NCI-H2227 (cell line): ENCODE results near the gene NR1I2.

Source experiments
- DNase-seq: peaks from one replicate; lab custom pipeline; 2025; ENCODE audit not compliant: unreplicated experiment; lab: John Stamatoyannopoulos, UW

The NR1I2 gene

DNA sequence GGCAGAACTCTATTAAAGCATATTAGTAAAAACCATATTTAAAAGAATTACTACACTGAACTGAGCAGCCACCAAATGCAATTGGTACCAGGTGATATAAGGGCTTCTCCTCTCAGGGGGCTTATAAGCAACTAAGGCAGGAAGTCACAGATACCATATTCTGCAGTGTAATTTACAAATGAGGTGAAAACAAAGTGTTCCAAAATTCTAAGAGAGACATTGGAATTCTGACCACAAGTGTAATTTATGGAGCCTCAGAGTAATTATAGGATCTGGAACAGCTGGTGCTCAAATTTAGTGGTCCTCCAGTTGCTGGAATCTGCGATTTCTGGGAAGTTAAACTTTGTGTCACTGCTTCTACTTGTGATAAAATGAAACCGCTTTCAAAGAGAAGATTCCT is 3.1 kb upstream of the NR1I2 start:
- no peak for DNase-seq

DNA sequence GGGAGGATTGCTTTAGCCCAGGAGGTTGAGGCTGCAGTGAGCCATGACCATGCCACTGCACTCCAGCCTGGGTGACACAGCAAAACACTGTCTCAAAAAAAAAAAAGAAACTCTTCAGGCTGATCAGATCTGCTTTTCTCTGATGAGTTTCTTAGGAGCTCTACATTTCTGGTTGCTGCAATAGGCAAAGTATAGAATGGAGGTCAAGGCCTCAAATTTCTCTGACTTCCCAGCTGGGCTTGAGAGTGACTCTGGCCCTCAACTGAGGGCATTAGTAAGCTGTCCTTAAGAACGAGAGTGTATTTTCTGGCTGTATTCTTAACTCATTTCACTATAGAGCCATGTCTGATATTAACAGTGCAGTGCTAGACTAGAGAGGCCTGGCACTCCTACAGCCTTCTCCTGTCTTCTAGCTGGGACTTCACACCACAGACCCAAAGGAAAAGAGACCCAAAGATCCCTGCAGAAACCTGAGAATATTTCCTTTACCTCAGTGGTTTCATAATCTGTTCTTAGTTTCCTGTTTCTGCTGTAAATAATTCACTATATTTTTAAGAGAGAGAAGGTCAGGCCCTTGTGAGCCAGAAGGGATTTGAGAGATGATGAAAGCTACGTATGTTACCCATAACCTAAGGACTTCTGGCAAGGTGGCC is 2.0 kb upstream of the NR1I2 start:
- no peak for DNase-seq

DNA sequence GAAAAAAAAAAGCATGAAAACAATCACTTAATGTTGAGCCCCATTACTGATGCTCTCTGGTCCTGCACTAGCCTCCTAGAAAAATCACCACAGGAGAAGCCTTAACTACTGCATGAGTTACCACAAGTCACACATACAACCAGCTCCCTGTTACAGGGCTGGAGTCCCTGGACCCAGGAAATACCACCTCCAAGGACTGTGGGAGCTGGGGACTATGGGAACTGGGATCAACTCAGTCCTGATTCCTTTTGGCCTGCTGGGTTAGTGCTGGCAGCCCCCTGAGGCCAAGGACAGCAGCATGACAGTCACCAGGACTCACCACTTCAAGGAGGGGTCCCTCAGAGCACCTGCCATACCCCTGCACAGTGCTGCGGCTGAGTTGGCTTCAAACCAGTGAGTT is 559 bp downstream of the NR1I2 start:
- DNase-seq, result no peak

DNA sequence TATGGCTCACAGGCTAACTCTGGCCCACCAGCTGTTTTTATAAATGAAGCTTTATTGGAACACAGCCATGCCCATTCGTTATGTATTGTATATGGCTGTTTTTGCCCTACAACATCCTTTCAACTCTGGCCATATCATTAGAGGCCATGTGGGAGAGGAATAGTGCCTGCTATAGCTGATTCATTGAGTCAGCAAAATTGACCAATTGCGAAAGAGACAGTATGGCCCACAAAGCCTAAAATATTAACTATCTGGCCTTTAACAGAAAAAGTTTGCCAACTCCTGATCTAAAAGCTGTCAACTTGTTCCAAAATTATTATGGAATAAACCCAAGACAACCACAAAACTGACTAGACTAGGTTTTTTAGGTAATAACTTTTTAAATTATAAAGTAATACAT is 1.4 kb downstream of the NR1I2 start:
- no peak for DNase-seq

DNA sequence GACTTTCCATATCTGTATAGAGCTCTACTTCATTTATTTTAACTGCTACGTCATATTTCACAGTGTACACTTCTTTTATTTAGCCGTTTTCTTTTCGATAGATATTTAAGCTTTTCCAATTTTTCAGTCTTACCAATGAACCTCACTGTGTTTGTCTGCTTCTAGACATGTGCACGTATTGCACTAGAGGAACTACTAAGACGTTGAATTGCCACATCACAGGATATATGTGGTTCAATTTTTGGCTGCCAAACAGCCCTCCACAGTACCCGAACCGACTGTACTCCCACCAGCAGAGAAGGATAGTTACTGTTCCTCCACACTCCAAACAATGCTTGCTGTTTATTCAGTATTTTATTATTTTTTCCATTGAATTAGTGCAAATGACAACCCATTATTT is 2.0 kb downstream of the NR1I2 start:
- DNase-seq, result no peak

DNA sequence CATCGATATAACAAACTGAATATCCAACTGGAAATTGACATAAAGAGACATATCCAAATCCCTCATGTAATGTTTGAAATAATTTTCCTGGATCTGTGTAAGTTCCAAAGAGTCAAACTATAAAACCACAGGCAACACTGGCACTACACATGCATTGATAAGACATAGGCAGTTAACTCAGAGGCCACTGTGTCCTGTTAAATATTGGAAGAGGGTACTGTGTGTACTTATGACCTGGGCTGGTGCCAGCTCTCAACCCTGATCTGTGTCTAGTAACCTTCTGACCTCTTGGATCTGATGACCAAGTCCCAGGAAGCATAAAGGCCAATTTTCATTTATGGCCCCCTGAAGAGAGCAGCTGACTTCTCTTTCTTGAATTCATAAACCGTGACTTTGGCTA is 4.5 kb downstream of the NR1I2 start:
- DNase-seq, result no peak

DNA sequence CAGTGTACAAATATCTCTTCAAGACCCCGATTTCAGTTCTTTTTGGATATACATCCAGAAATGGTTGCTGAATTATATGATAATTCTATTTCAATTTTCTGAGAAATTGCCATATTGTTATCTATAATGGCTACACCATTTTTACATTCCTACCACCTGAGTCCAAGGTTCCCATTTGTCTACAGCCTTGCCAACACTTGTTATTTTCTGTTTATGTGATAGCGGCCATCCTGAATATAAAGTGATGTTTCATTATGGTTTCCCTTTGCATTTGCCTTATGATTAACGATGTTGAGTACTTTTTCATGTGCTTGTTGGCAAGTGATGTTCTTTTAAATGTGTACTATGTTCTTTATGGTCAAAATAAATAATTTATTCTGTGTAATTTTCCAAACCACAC is 8.5 kb downstream of the NR1I2 start:
- no peak for DNase-seq

DNA sequence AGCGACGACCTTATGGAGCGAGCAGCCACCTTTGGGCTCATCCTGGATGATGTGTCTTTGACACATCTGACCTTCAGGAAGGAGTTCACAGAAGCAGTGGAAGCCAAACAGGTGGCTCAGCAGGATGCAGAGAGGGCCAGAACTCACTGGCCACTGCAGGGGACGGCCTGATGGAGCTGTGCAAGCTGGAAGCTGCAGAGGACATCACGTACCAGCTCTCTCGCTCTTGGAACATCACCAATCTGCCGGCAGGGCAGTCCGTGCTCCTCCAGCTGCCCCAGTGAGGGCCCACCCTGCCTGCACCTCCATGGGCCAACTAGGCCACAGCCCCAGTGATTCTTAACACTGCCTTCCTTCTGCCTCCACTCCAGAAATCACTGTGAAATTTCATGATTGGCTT is 10.4 kb downstream of the NR1I2 start:
- no peak for DNase-seq

DNA sequence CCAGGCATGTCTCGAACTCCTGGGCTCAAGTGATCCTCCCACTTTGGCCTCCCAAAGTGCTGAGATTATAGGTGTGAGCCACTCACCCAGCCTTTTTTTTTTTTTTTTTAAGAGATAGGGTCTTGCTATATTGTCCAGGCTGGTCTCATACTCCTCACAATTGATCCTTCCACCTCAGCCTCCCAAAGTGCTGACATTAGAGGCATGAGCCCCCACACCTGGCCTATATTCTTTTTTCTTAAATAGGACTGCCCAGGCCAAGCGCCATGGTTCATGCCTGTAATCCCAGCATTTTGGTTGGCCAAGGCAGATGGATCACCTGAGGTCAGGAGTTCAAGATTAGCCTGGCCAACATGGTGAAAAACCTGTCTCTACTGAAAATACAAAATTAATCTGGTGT is 12.5 kb downstream of the NR1I2 start:
- DNase-seq, result no peak

DNA sequence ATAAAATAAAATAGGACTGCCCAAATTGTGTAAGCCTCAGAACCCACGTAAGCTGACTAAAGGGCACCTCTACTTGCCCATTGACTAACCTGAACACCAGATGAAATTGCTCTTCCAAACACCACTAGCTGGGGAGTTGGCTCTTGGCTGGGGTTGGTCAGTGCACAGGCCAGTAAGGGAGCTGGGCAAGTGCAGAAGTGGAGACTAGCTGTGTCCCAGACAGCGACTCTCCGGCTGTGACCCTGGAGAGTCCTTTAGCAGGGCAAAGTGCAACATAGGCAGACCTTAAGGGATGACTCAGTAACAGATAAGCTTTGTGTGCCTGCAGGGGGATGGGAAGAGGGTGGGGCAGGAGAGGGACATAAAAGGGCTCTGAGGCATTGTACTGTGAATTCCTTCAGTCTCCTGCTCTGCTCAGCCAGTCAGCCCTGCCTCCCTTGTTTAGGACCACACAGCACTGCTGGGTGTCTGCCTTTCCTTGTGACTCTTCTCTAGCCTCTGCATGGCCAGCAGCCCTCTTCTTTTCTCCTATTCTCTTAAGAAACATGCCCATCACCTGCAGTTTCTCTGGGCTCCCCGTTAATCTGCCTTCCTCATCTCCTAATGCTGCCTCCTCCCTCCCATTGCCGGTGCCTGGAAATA is 13.2 kb downstream of the NR1I2 start:
- no peak for DNase-seq

DNA sequence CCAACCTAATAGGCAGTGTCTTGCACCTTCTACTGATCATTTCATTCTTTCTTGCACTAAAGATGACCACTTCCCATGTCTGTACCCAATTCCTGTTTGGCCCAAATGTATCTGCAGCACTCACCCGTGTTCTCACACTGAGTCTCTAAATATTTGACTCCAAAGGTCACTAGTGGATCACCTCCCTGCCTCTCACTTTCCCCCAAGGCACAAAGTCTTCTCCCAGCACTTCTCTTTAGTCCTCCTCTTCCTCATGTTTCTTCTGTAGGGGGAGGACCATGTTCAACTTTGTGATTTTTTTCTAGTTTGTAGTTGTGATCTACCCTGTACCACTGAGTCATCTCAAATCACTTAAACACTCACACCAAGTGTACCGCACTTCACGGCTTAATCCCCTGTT is 13.9 kb downstream of the NR1I2 start:
- DNase-seq, result no peak

DNA sequence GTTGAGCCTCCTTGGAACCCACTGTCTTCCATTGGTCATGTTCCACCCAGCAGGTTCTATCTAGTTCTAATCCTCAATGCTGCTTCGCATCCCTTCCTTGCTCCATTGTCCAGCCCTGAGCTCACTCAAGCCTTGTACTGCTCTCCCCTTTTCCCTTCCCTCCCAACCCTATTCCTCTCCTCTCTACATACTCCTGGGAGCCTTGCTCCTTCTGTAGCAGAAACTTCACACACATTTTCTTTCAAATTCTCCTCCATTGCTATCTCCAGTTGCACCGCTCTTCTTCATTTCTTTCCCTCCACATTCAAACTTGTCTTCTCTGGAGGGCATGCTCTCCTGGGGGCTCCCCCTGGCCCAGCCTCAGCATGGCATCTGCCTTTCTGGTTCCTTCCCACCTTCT is 14.5 kb downstream of the NR1I2 start:
- DNase-seq, result no peak

DNA sequence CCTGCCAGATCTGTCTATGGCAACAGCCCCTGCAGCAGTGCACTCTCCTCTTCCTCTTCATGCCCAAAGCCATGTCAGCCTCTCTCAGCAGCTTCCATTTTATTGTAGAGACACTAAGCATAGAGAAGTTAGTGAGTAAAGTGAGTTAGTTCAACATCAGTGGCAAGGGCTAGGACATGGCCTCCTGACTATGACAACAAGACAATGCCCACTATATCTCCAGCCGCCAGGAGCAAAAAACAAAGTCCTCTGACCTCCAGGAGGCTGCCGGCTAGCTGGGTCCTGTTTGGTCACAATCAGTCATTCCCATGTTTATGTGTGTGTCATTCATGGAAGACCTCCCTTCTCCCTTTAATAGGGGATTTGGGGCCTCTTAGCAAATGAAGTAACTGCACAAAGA is 14.9 kb downstream of the NR1I2 start:
- DNase-seq, result no peak

DNA sequence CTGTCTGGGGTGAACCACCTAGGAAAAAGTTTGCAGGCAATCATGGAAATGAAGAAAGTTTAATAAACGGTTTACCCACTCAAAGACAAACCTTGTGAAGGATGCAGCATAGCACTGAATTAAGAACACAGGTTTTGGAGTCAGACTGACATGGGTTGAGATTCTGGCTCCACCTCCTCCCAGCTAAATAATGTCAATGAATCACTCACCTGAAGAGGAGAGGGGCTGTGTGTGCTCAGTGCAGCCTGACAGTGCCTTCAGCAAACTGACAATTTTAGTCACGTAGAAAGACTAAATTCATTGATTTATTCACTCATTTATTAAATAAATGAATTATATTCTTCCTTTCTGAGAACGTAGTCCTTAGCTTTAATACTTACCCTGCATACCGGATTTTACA is 18.9 kb downstream of the NR1I2 start:
- no peak for DNase-seq

DNA sequence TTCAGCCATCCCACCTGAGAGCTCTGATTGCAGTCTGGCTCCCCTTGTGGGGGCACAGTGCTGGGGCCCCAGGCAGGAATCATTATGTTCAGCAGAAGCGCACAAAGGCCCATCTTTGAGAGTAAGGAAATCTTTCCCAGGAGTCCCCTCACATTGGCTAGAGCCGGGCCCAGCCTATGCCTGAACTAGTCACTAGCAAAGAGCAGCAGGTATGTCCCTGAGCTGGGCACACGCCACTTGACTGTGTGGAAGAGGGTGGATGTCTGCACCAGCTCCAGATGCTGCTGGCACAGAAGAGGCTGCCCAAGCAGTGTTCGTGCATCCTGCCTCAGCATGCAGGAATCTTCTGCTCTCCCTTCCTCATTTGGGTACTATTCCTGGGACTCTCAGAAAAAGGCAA is 26.3 kb downstream of the NR1I2 start:
- no peak for DNase-seq

DNA sequence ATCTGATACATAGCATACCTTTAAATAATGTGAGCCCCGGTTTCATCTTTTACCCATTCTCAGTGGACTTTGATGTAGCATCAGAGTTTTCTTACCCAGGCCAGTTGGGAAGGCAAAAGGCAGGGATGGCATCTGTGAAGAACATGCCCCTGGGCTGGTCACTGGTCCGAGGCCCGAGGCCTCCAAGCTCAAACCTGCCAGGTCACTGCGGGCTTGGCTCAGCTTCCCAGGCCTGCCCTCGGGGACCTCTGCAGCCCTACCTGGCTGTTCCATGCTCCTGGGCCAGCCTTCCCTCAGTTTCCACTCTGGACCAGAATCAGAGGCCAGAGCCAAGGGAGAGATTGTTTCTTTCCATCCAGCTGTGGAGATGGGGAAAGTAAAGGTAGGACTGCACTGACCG is 26.9 kb downstream of the NR1I2 start:
- no peak for DNase-seq

DNA sequence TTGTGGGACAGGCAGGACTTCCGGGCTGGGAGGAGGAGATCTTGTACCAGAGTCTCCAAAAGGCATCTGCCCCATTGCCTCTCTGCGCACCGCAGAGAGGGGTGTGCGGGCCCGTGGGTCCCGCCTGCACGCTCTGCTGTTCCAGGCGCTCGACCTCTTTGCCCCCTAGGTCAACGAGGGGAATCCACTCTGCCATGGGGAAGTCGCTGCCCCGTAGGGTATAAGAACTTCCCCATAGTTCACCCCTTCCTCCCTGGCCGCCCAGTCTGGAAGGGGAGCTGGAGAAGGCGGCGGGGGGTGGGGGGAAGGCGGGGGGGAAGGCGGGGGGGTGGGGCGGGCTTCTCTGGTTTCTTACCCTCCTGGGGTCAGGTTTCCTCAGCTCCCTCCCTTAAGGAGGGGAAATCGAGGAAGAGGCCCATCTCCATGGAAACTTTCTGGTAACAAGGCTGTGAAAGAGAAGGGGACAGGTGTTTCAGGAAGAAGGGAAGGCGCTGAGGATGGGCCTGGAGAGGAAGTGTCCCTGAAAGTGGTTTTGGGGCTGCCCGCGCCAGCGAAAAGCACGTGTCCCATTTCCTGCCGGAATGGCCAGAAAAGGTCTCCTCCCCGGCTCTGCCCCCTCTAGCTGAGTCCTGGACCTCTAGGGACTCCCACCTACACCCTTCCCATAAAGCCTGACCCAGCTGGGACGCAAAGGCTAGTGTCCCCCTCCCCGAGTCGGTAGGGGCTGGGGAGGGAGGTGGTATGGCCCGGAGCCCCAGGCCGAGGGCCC is 27.5 kb downstream of the NR1I2 start:
- DNase-seq, result no peak

DNA sequence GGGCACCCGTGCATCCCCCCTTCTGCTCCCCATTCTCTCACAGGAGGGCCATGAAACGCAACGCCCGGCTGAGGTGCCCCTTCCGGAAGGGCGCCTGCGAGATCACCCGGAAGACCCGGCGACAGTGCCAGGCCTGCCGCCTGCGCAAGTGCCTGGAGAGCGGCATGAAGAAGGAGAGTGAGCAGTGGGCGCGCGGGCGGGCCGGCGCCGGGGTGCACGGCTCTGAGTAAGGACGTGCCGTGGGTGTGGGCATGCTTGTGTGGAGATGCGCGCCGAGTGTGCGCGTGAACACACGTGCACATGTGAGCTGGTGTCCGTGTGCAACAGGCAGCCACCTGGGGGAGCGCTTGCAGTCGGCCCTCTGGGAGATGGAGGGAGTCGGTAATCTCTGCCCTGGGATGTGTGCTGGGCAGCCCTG is 28.1 kb downstream of the NR1I2 start:
- DNase-seq, result no peak

DNA sequence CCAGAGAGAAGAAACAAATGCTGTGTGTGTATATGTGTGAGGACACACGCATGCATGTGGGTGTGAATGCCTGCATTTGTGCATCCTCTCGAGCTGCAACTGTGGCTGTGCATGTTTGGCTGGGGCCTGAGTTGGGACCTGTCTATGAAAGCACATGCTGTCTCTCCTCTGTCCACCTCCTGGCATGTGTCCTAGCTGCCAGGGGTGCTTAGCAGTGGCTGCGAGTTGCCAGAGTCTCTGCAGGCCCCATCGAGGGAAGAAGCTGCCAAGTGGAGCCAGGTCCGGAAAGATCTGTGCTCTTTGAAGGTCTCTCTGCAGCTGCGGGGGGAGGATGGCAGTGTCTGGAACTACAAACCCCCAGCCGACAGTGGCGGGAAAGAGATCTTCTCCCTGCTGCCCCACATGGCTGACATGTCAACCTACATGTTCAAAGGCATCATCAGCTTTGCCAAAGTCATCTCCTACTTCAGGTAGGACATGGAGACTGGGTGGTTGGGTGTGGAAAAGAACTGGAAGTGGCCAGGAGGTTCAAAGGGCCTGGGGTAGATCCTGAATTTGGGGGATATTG is 30.7 kb downstream of the NR1I2 start:
- DNase-seq, result no peak

DNA sequence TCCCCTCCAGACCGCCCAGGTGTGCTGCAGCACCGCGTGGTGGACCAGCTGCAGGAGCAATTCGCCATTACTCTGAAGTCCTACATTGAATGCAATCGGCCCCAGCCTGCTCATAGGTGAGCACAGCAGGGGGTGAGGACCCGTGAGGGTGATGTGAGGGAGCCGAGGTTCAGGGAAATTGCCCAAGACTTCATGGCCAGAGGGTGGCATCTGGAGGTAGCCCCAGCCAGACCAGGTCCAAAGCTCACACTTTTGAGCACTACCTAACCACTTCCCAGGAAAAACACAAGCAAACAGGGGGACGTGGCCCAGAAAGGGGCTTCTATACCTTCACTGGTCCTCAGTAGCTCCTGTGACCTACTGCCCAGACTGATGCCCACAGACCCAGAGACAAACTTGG is 33.8 kb downstream of the NR1I2 start:
- no peak for DNase-seq

DNA sequence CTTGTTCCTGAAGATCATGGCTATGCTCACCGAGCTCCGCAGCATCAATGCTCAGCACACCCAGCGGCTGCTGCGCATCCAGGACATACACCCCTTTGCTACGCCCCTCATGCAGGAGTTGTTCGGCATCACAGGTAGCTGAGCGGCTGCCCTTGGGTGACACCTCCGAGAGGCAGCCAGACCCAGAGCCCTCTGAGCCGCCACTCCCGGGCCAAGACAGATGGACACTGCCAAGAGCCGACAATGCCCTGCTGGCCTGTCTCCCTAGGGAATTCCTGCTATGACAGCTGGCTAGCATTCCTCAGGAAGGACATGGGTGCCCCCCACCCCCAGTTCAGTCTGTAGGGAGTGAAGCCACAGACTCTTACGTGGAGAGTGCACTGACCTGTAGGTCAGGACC is 35.2 kb downstream of the NR1I2 start:
- no peak for DNase-seq
